GM06990 (cell line): Measurements from ENCODE around the gene NFKBIZ.

ENCODE experiments used
- DNase-seq: peaks from one replicate; pipeline ENCODE4 v3.0.0-alpha.2; 2011; ENCODE audit not compliant: insufficient read length; ENCODE audit errors: extremely low read depth
- H3K27me3 ChIP-seq: replicated peaks from 2 replicates; pipeline ENCODE4 v1.6.0; 2011; ENCODE audit warnings: low read length; ENCODE audit not compliant: control insufficient read depth, insufficient read depth
- H3K36me3 ChIP-seq: 2 replicates; pipeline ENCODE4 v1.5.1; 2011; ENCODE audit warnings: low read length; ENCODE audit not compliant: control insufficient read depth, insufficient read depth
- H3K4me3 ChIP-seq: replicated peaks from 2 replicates; pipeline ENCODE4 v1.5.1; 2011; ENCODE audit warnings: low read depth, mild to moderate bottlenecking, control low read depth, low read length
- CTCF ChIP-seq: IDR thresholded peaks from 2 replicates; pipeline ENCODE4 v1.5.1; 2011; ENCODE audit warnings: low read length, control low read depth, mild to moderate bottlenecking, inconsistent platforms; ENCODE audit not compliant: insufficient read depth, poor library complexity, severe bottlenecking

NFKBIZ gene

GRCh38 chr3:101890716-101891115 is 41.4 kb downstream of the NFKBIZ start:
- no peaks in the 10 kb centered on the region for H3K36me3 ChIP-seq
- no peak overlapping the region for H3K4me3 ChIP-seq
- H3K27me3 ChIP-seq = no peaks in the 10 kb centered on the region
- peak; percentile 42 for DNase-seq
- TF ChIP-seq CTCF = no peak

GRCh38 chr3:101892648-101893047 is 43.3 kb downstream of the NFKBIZ start:
- H3K27me3 ChIP-seq = no peaks in the 10 kb centered on the region
- no peak for DNase-seq
- TF ChIP-seq CTCF = no peak
- H3K36me3 ChIP-seq = no peaks in the 10 kb centered on the region
- H3K4me3 ChIP-seq = no peak overlapping the region

- DNase-seq = no peak
- no peaks in the 10 kb centered on the region for H3K27me3 ChIP-seq
- TF ChIP-seq CTCF = no peak
- no peak overlapping the region for H3K4me3 ChIP-seq
- no peaks in the 10 kb centered on the region for H3K36me3 ChIP-seq
Measured at GRCh38 chr3:101896083-101896757, 46.9 kb downstream of the NFKBIZ start.

GRCh38 chr3:101897013-101897412 is 47.7 kb downstream of the NFKBIZ start:
- no peak for TF ChIP-seq CTCF
- DNase-seq = no peak
- no peak overlapping the region for H3K4me3 ChIP-seq
- no peaks in the 10 kb centered on the region for H3K27me3 ChIP-seq
- no peaks in the 10 kb centered on the region for H3K36me3 ChIP-seq

- no peak for DNase-seq
- H3K4me3 ChIP-seq = no peak overlapping the region
- TF ChIP-seq CTCF = no peak
Measured at GRCh38 chr3:101898039-101898438, 48.7 kb downstream of the NFKBIZ start.

GRCh38 chr3:101898752-101899169 is 49.4 kb downstream of the NFKBIZ start:
- Histone ChIP-seq H3K36me3 (no peaks in the 10 kb centered on the region), H3K4me3 (no peak overlapping the region), H3K27me3 (no peaks in the 10 kb centered on the region)
- no peak for TF ChIP-seq CTCF
- peak; percentile 83 for DNase-seq

More at GRCh38 chr3:101898039-101898438, 48.7 kb downstream of the NFKBIZ start:
- no peaks in the 10 kb centered on the region for H3K27me3 ChIP-seq
- no peaks in the 10 kb centered on the region for H3K36me3 ChIP-seq
